Activated naive CD4-positive, alpha-beta T cell treated with anti-CD3 and anti-CD28 coated beads for 36 hours (primary cell): ENCODE data around the gene ANKRD33B. TPM values are rescaled to one million over a fixed set of nuclear protein-coding genes. Genes with fewer than 3 reads are reported as not detected.
"Not testable (repeated sequence)": the region's sequence is repeated elsewhere in the genome, so short reads cannot be mapped to it uniquely, and the experiment has no call there.

Experiments used
- CTCF ChIA-PET: fragments of 350-600 bp; sonication (Branson Sonifier 250); formaldehyde crosslinking; loops from one replicate; lab custom pipeline; 2021; ENCODE audit warnings: antibody characterized with exemption; lab: Charles Lee
- DNase-seq: peaks from one replicate; pipeline ENCODE4 v3.0.0-alpha.2; 2020
- H3K27ac Mint-ChIP-seq: one replicate; pipeline ENCODE4 v1.8.0; 2021; ENCODE audit warnings: mild to moderate bottlenecking, mixed read lengths
- H3K27me3 Mint-ChIP-seq: one replicate; pipeline ENCODE4 v1.8.0; 2021; ENCODE audit warnings: low read depth, mixed read lengths
- H3K36me3 Mint-ChIP-seq: one replicate; pipeline ENCODE4 v1.8.0; 2021; ENCODE audit warnings: low read depth, mixed read lengths
- H3K4me1 Mint-ChIP-seq: one replicate; pipeline ENCODE4 v1.8.0; 2021; ENCODE audit warnings: low read depth, mixed read lengths
- H3K4me3 Mint-ChIP-seq: one replicate; pipeline ENCODE4 v1.8.0; 2021; ENCODE audit warnings: mild to moderate bottlenecking, moderate library complexity, mixed read lengths
- H3K9me3 Mint-ChIP-seq: one replicate; pipeline ENCODE4 v1.8.0; 2021; ENCODE audit warnings: mixed read lengths
- intact Hi-C: fragments of 100-400 bp; cut with micrococcal nuclease; formaldehyde crosslinking; loops from one replicate; pipeline ENCODE4 v1.15.1; 2023
- total RNA-seq, 2 experiments: library from RNA; stranded (reverse); gene quantifications; one replicate each; pipeline ENCODE4 v1.2.3, GENCODE V29; 2021

The ANKRD33B gene
- total RNA-seq, 2 experiments from 2014 or later: 1.9 to 2.5 TPM

DNA sequence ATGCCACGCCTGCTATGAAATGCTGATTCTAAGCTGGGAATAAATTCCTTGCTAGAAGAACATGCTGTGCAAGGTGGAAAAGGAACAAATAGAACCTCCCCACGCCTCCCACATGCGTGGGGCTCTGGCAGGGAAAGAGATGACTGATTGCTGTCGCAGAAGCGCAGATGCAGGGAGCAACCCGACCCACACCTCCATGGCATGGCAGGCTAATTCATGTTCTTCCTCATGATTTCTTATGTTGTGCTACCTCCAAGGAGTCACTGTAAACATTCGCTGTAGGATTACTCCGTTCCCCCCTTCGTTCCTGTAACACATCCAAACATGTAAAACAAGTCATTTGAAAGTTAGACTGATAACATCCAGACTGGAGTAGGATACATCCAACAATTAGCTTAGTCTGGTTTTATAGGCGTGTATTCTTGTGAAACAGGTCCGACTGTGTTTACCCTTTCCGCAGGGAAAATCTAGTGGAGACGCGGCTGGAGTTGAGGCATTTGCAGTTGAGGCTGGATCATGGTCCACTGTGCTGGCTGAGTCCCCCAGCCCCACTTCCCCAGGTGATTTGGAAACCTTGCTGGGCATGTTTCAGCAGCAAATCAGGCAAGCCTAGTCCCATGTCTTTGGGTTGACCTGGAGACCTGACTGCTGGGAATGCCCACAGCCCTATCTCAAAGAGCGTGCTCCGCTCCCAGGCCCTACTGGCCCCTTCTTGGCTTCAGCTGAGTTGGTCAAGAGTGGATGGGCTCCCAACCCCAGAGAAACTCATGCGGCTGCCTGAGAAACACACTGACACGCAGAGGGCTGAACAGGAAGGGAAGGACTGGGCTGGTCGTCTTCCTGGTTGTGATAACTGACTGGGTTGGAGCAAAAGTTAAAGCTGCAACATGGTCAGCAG lies 24.8 kb upstream of the ANKRD33B start:
- intact Hi-C loops: no loop called here
- Mint-ChIP-seq H3K4me3 (no peak overlapping the region), H3K27me3 (peaks cover 29% of the 10 kb centered on the region), H3K36me3 (no peaks in the 10 kb centered on the region), H3K27ac (no peak overlapping the region), H3K9me3 (no peaks in the 10 kb centered on the region), H3K4me1 (peaks cover 11% of the 10 kb centered on the region)
- CTCF ChIA-PET: no interaction called here
- no peak for DNase-seq

- no peak overlapping the region for H3K4me3 Mint-ChIP-seq
- H3K9me3 Mint-ChIP-seq: no peaks in the 10 kb centered on the region
- intact Hi-C loops: no loop called here
- H3K36me3 Mint-ChIP-seq: no peaks in the 10 kb centered on the region
- peaks cover 25% of the 10 kb centered on the region for H3K27me3 Mint-ChIP-seq
- CTCF ChIA-PET: no interaction called here
- H3K27ac Mint-ChIP-seq: no peak overlapping the region
- DNase-seq: no peak
- H3K4me1 Mint-ChIP-seq: peaks cover 11% of the 10 kb centered on the region
These were observed 24.2 kb upstream of the ANKRD33B start for GRCh38 chr5:10539687-10539998.

GRCh38 chr5:10540036-10540544 lies 23.8 kb upstream of the ANKRD33B start:
- no peak overlapping the region for H3K27ac Mint-ChIP-seq
- DNase-seq: no peak
- H3K4me1 Mint-ChIP-seq: peaks cover 11% of the 10 kb centered on the region
- CTCF ChIA-PET: no interaction called here
- no peak overlapping the region for H3K4me3 Mint-ChIP-seq
- H3K36me3 Mint-ChIP-seq: no peaks in the 10 kb centered on the region
- intact Hi-C loops: no loop called here
- H3K9me3 Mint-ChIP-seq: no peaks in the 10 kb centered on the region
- peaks cover 20% of the 10 kb centered on the region for H3K27me3 Mint-ChIP-seq

DNA sequence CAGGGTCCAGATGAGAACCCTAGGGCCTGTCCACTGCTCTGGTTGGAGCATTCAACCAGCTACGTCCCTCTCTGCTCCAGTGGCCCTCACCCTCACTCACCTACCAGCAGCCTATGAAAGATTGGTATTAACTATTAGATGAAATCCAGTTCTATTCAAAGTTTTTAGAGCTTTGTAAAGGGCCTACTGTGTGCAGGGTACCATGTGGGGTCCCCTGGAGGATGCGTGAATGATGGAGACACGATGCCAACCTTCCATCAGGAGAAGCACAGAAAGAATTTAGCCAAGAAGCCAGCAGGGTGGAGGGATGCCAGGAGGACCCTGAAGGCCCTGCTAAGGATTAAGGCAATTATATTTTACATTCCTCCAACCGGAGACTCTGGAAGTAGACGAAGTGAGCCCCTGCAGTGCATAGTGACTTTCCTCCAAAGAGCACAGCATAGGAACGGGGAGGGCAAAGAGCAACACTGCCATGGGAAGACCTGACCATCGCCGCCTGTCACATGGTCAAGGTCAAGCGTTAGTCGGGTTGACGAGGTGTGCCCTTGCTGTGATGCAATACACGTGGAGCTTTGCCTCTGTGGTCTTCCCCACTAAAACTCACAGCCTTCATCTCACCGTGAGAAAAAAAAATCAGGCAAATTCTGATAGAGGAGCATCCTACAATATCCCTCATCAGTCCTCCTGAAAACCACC lies 22.8 kb upstream of the ANKRD33B start:
- Mint-ChIP-seq H3K36me3 (no peaks in the 10 kb centered on the region), H3K4me1 (peaks cover 11% of the 10 kb centered on the region), H3K4me3 (no peak overlapping the region), H3K9me3 (no peaks in the 10 kb centered on the region), H3K27ac (no peak overlapping the region), H3K27me3 (peaks cover 19% of the 10 kb centered on the region)
- no peak for DNase-seq
- CTCF ChIA-PET: interaction anchor here (1.3 kb wide), 1 partner anchor 13 kb away, joined by 3 read pairs; no protein-coding TSS in a partner anchor
- intact Hi-C loops: no loop called here

DNA sequence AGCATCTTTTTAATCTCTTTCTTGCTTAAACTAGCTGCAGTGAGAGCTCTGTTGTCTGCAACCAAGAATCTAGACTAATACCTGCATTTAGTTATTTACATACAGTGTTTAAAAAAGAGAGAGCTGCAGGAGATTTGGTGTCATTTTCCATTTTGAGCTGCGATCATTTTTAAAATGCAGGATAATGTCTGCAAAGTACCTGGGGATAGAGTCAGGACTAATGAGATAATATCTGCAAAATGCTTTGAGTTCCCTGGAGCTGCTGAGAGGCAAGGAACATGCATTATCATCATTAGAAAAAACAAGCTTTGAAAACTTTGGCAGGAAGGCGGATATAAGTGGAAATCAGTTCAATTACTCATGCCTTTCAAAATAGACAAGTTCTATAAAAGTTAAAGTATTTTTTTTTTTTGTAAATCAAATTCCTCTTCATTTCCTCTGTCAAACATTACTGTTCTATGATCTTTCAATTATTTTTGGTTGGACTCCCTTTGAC lies 21.8 kb upstream of the ANKRD33B start:
- DNase-seq: no peak
- H3K27me3 Mint-ChIP-seq: peaks cover 18% of the 10 kb centered on the region
- no peaks in the 10 kb centered on the region for H3K9me3 Mint-ChIP-seq
- intact Hi-C loops: no loop called here
- no peak overlapping the region for H3K4me3 Mint-ChIP-seq
- H3K27ac Mint-ChIP-seq: no peak overlapping the region
- H3K4me1 Mint-ChIP-seq: peaks cover 5% of the 10 kb centered on the region
- no peaks in the 10 kb centered on the region for H3K36me3 Mint-ChIP-seq
- CTCF ChIA-PET: interaction anchor here (1.3 kb wide), 1 partner anchor 12 kb away, joined by 3 read pairs; no protein-coding TSS in a partner anchor

DNA sequence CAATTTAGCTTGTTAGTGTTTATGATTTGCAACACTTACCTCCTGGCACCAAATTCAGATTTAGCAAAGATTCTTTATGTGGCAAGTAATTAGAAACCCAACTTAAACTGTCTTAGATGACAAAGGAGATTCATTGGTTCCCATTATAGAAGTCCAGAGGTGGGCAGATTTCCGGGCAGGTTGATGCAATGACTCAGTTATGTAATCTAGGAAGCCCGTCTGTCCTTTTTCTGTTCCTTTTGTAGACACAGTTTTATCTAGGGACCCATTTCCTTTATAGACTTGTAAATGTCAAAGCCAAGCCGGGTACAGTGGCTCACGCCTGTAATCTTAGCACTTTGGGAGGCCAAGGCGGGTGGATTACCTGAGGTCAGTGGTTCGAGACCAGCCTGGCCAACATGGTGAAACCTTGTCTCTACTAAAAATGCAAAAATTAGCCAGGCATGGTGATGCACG lies 20.3 kb upstream of the ANKRD33B start:
- intact Hi-C loops: no loop called here
- no peaks in the 10 kb centered on the region for H3K4me1 Mint-ChIP-seq
- no peak overlapping the region for H3K27ac Mint-ChIP-seq
- H3K36me3 Mint-ChIP-seq: no peaks in the 10 kb centered on the region
- H3K4me3 Mint-ChIP-seq: no peak overlapping the region
- DNase-seq: no peak
- CTCF ChIA-PET: interaction anchor here (2.0 kb wide), 1 partner anchor 84 kb away, joined by 4 read pairs; no protein-coding TSS in a partner anchor
- H3K27me3 Mint-ChIP-seq: peaks cover 10% of the 10 kb centered on the region
- H3K9me3 Mint-ChIP-seq: no peaks in the 10 kb centered on the region

GRCh38 chr5:10545084-10545483 lies 18.8 kb upstream of the ANKRD33B start:
- Mint-ChIP-seq H3K36me3 (no peaks in the 10 kb centered on the region), H3K27ac (no peak overlapping the region), H3K4me1 (no peaks in the 10 kb centered on the region), H3K9me3 (no peaks in the 10 kb centered on the region), H3K4me3 (no peak overlapping the region), H3K27me3 (peaks cover 6% of the 10 kb centered on the region)
- no peak for DNase-seq
- CTCF ChIA-PET: interaction anchor here (0.7 kb wide), 1 partner anchor 144 kb away, joined by 3 read pairs; no protein-coding TSS in a partner anchor
- intact Hi-C loops: no loop called here

- Mint-ChIP-seq H3K36me3 (no peaks in the 10 kb centered on the region), H3K4me3 (no peak overlapping the region), H3K9me3 (no peaks in the 10 kb centered on the region), H3K4me1 (no peaks in the 10 kb centered on the region), H3K27ac (no peak overlapping the region), H3K27me3 (peaks cover 6% of the 10 kb centered on the region)
- intact Hi-C loops: no loop called here
- CTCF ChIA-PET: no interaction called here
- DNase-seq: no peak
These were observed 17.7 kb upstream of the ANKRD33B start for GRCh38 chr5:10546186-10546585.

- Mint-ChIP-seq H3K9me3 (no peaks in the 10 kb centered on the region), H3K4me1 (peaks cover 7% of the 10 kb centered on the region), H3K4me3 (no peak overlapping the region), H3K27me3 (no peaks in the 10 kb centered on the region), H3K27ac (no peak overlapping the region), H3K36me3 (no peaks in the 10 kb centered on the region)
- DNase-seq: no peak
- intact Hi-C loops: no loop called here
- CTCF ChIA-PET: no interaction called here
These were observed 15.3 kb upstream of the ANKRD33B start for GRCh38 chr5:10548418-10549122.

GRCh38 chr5:10549123-10549514 lies 14.8 kb upstream of the ANKRD33B start:
- H3K36me3 Mint-ChIP-seq, H3K4me1 Mint-ChIP-seq, DNase-seq, H3K4me3 Mint-ChIP-seq, H3K9me3 Mint-ChIP-seq, H3K27ac Mint-ChIP-seq, H3K27me3 Mint-ChIP-seq, intact Hi-C loops, CTCF ChIA-PET: not testable (repeated sequence)

DNA sequence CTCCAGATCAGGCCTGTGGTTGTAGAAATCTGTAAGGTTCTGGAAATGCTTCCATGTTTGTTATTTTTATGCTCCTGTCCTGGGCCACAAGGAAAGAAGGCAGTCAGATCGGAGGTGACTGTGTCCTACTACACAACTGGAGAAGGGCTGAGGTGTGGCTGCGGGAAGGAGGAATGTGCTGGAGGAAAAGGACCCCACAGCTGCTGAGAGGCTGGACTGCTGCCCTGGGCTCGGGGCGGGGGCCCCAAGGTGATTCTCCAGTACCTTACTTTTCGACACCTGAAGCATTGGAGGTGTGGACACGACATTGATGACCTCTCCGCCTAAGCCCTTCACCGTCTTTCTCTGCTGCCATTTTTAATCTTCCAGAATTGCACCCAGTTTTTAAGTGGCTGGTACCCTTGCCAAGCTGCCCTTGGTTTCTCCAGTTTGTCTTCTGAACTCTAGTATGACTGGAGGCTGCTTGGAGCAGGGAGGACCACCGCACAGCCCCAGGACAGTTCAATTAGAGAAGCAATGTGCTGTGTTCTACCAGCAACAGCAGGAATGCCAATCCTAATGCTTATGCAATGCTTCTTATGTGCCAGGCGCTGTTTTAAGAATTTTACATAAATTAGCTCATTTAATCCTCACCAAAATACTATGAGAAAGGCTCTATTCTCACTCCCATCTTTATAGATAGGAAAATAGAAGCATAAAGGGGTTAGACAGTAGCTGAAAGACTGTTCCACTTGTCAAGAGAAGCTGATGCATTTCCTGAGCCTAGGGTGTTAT lies 13.5 kb upstream of the ANKRD33B start:
- Mint-ChIP-seq H3K27ac (no peak overlapping the region), H3K4me1 (peaks cover 8% of the 10 kb centered on the region), H3K9me3 (no peaks in the 10 kb centered on the region), H3K4me3 (no peak overlapping the region), H3K36me3 (no peaks in the 10 kb centered on the region), H3K27me3 (peaks cover 4% of the 10 kb centered on the region)
- CTCF ChIA-PET: no interaction called here
- no peak for DNase-seq
- intact Hi-C loops: no loop called here
